ENCODE measurements around the gene SNRNP35.

SNRNP35 gene

GRCh38 chr12:123488539-123489230 lies 30.7 kb downstream of the SNRNP35 start:
- DNase-seq (ENCODE audit: low read depth in 1 of 2, low spot score in 1 of 2) = no peak
- no peak overlapping the region for H3K4me3 ChIP-seq (replicated peaks; ENCODE audit: insufficient read depth, low read length)
- TF ChIP-seq POLR2AphosphoS5 (IDR thresholded peaks at IDR 0.05; ENCODE audit: low read depth) (no peak), GABPA (IDR thresholded peaks at IDR 0.05; ENCODE audit: low read depth) (no peak), SPI1 (IDR thresholded peaks at IDR 0.05; ENCODE audit: borderline replicate concordance, low read depth) (no peak), REST (IDR thresholded peaks at IDR 0.05; ENCODE audit: insufficient replicate concordance, low read depth) (no peak)
- H3K27ac ChIP-seq (replicated peaks) = no peak overlapping the region
- H3K27me3 ChIP-seq (ENCODE audit: insufficient read depth, poor library complexity, severe bottlenecking) = no peaks in the 10 kb centered on the region

- no peaks in the 10 kb centered on the region for H3K27me3 ChIP-seq (ENCODE audit: insufficient read depth, poor library complexity, severe bottlenecking)
- DNase-seq (ENCODE audit: low read depth in 1 of 2, low spot score in 1 of 2) = no peak
Observed at GRCh38 chr12:123489580-123489979, 31.6 kb downstream of the SNRNP35 start.

GRCh38 chr12:123490089-123490488 lies 32.1 kb downstream of the SNRNP35 start:
- Histone ChIP-seq H3K27ac (replicated peaks) (no peak overlapping the region), H3K4me3 (replicated peaks; ENCODE audit: insufficient read depth, low read length) (no peak overlapping the region), H3K27me3 (ENCODE audit: insufficient read depth, poor library complexity, severe bottlenecking) (no peaks in the 10 kb centered on the region)
- TF ChIP-seq SPI1 (IDR thresholded peaks at IDR 0.05; ENCODE audit: borderline replicate concordance, low read depth) (no peak), REST (IDR thresholded peaks at IDR 0.05; ENCODE audit: insufficient replicate concordance, low read depth) (no peak), CTCF (IDR thresholded peaks at IDR 0.05; ENCODE audit: insufficient read depth, low read length) (no peak), GABPA (IDR thresholded peaks at IDR 0.05; ENCODE audit: low read depth) (no peak), POLR2AphosphoS5 (IDR thresholded peaks at IDR 0.05; ENCODE audit: low read depth) (no peak)
- no peak for DNase-seq (ENCODE audit: low read depth in 1 of 2, low spot score in 1 of 2)

More at GRCh38 chr12:123489580-123489979, 31.6 kb downstream of the SNRNP35 start:
- TF ChIP-seq GABPA (IDR thresholded peaks at IDR 0.05; ENCODE audit: low read depth) (no peak), POLR2AphosphoS5 (IDR thresholded peaks at IDR 0.05; ENCODE audit: low read depth) (no peak), CTCF (IDR thresholded peaks at IDR 0.05; ENCODE audit: insufficient read depth, low read length) (no peak), REST (IDR thresholded peaks at IDR 0.05; ENCODE audit: insufficient replicate concordance, low read depth) (no peak), SPI1 (IDR thresholded peaks at IDR 0.05; ENCODE audit: borderline replicate concordance, low read depth) (no peak)
- no peak overlapping the region for H3K27ac ChIP-seq (replicated peaks)
- H3K4me3 ChIP-seq (replicated peaks; ENCODE audit: insufficient read depth, low read length) = no peak overlapping the region
